CD14-positive monocyte (primary cell): ENCODE results near the gene NTM. TPM values are rescaled to one million over a fixed set of nuclear protein-coding genes. Genes with fewer than 3 reads are reported as not detected.

Experiments
- DNase-seq, 3 donors: peaks; one replicate each; pipeline ENCODE4 v3.0.0-alpha.2; 2011 to 2022
- H2AFZ ChIP-seq: 2 replicates; pipeline ENCODE4 v1.6.0; 2012; ENCODE audit warnings: mild to moderate bottlenecking, low read depth, low read length, inconsistent platforms; ENCODE audit not compliant: insufficient read depth, poor library complexity, severe bottlenecking
- H3K27ac ChIP-seq, 2 donors: 1 replicate in 1 of 2; 2 replicates in 1 of 2; pipeline ENCODE4 v1.5.1; 2012 to 2013; ENCODE audit warnings: low read length in 2 of 2, control low read depth in 1 of 2, inconsistent platforms in 1 of 2, low read depth in 1 of 2, mild to moderate bottlenecking in 1 of 2
- H3K27me3 ChIP-seq, 2 donors: one replicate each; pipeline versions ENCODE4 v1.6.0 to v1.6.1; 2011 to 2013; ENCODE audit warnings: low read length in 2 of 2; ENCODE audit not compliant: control insufficient read depth in 2 of 2, insufficient read depth in 2 of 2
- H3K36me3 ChIP-seq, 2 donors: replicated peaks in 1 of 2; 1 replicate in 1 of 2; 2 replicates in 1 of 2; pipeline versions ENCODE4 v1.5.1 to v1.6.1; 2012 to 2013; ENCODE audit warnings: low read length in 2 of 2, control low read depth in 1 of 2, inconsistent platforms in 1 of 2, mild to moderate bottlenecking in 1 of 2; ENCODE audit not compliant: insufficient read depth in 2 of 2, control insufficient read depth in 1 of 2
- H3K4me1 ChIP-seq, 2 donors: 1 replicate in 1 of 2; 2 replicates in 1 of 2; pipeline versions ENCODE4 v1.5.1 to v1.6.1; 2012 to 2013; ENCODE audit warnings: low read length in 2 of 2, control low read depth in 1 of 2, inconsistent platforms in 1 of 2, mild to moderate bottlenecking in 1 of 2, moderate library complexity in 1 of 2; ENCODE audit not compliant: insufficient read depth in 2 of 2, control insufficient read depth in 1 of 2
- H3K4me2 ChIP-seq: replicated peaks from 2 replicates; pipeline ENCODE3; 2012; ENCODE audit warnings: low read length, moderate library complexity, mild to moderate bottlenecking; ENCODE audit not compliant: poor library complexity, severe bottlenecking; ENCODE audit errors: extremely low read depth
- H3K4me3 ChIP-seq, 3 experiments: fragments of 200-600 bp in 1 of 3; sonication (generic) in 1 of 3; replicated peaks in 1 of 3; 1 replicate in 2 of 3; 2 replicates in 1 of 3; pipeline ENCODE4 v1.5.1; 2011 to 2013; ENCODE audit warnings: low read length in 3 of 3, mild to moderate bottlenecking in 3 of 3, control low read depth in 2 of 3, low read depth in 2 of 3, inconsistent platforms in 1 of 3, moderate library complexity in 1 of 3
- H3K79me2 ChIP-seq: 2 replicates; pipeline ENCODE4 v1.6.0; 2012; ENCODE audit warnings: mild to moderate bottlenecking, control low read depth, inconsistent platforms, low read length, moderate library complexity; ENCODE audit not compliant: insufficient read depth
- H3K9ac ChIP-seq: 2 replicates; pipeline ENCODE4 v1.6.0; 2017; ENCODE audit warnings: low read length, mild to moderate bottlenecking; ENCODE audit not compliant: insufficient read depth, poor library complexity, severe bottlenecking
- H3K9me3 ChIP-seq, 2 donors: replicated peaks in 1 of 2; 1 replicate in 1 of 2; 2 replicates in 1 of 2; pipeline versions ENCODE4 v1.5.1 to v1.6.1; 2012 to 2013; ENCODE audit warnings: low read length in 2 of 2, control low read depth in 1 of 2; ENCODE audit not compliant: control insufficient read depth in 1 of 2, insufficient read depth in 1 of 2
- H4K20me1 ChIP-seq: 2 replicates; pipeline ENCODE4 v1.6.0; 2012; ENCODE audit warnings: mild to moderate bottlenecking, low read length, control low read depth, moderate library complexity; ENCODE audit not compliant: insufficient read depth
- H3K27ac Mint-ChIP-seq, 7 donors: one replicate each; pipeline ENCODE4 v1.8.0; 2020; ENCODE audit warnings: mild to moderate bottlenecking in 7 of 7, mixed read lengths in 7 of 7, moderate library complexity in 6 of 7, inconsistent platforms in 2 of 7
- H3K27me3 Mint-ChIP-seq, 3 donors: one replicate each; pipeline ENCODE4 v1.8.0; 2021 to 2022; ENCODE audit warnings: low read depth in 3 of 3, mild to moderate bottlenecking in 3 of 3, mixed read lengths in 3 of 3, moderate library complexity in 3 of 3, inconsistent platforms in 1 of 3
- H3K36me3 Mint-ChIP-seq, 2 donors: one replicate each; pipeline ENCODE4 v1.8.0; 2020; ENCODE audit warnings: mixed read lengths in 2 of 2, inconsistent platforms in 1 of 2, mild to moderate bottlenecking in 1 of 2
- H3K4me1 Mint-ChIP-seq: one replicate; pipeline ENCODE4 v1.8.0; 2020; ENCODE audit warnings: mild to moderate bottlenecking, mixed read lengths
- H3K4me3 Mint-ChIP-seq, 2 donors: one replicate each; pipeline ENCODE4 v1.8.0; 2020; ENCODE audit warnings: mild to moderate bottlenecking in 2 of 2, mixed read lengths in 2 of 2, moderate library complexity in 1 of 2
- H3K9me3 Mint-ChIP-seq, 7 donors: one replicate each; pipeline ENCODE4 v1.8.0; 2020 to 2022; ENCODE audit warnings: mixed read lengths in 7 of 7, mild to moderate bottlenecking in 6 of 7, moderate library complexity in 6 of 7, inconsistent platforms in 2 of 7
- WGBS: methylation state at CpG from one replicate; pipeline ENCODE4 v1.1.5; 2013; ENCODE audit warnings: missing lambda C conversion rate; ENCODE audit not compliant: insufficient coverage; 5-methylcytosine and 5-hydroxymethylcytosine counted together
- intact Hi-C, 2 donors: fragments of 100-400 bp; cut with micrococcal nuclease; formaldehyde crosslinking; loops; one replicate each; pipeline versions ENCODE4 v1.15.0 to v1.15.1; 2023
- polyA plus RNA-seq, 3 donors: library from polyadenylated mRNA; depleted of rRNA in 1 of 3; unstranded in 2 of 3; stranded (reverse) in 1 of 3; fragments of 300-500 nt in 2 of 3; fragments of >200 nt in 1 of 3; fragmentation: Illumina TruSeq in 2 of 3; gene quantifications; 1 replicate in 2 of 3; 2 replicates in 1 of 3; pipeline ENCODE4 v1.2.3, GENCODE V29; 2012 to 2021
- TF ChIP-seq, protein P1 (sequence below): fragments of 200-600 bp; IDR thresholded peaks from one replicate; pipeline ENCODE4 v1.8.0; 2022; ENCODE audit warnings: antibody characterized with exemption, mild to moderate bottlenecking

NTM gene
- polyA plus RNA-seq, 3 donors: not detected

DNA sequence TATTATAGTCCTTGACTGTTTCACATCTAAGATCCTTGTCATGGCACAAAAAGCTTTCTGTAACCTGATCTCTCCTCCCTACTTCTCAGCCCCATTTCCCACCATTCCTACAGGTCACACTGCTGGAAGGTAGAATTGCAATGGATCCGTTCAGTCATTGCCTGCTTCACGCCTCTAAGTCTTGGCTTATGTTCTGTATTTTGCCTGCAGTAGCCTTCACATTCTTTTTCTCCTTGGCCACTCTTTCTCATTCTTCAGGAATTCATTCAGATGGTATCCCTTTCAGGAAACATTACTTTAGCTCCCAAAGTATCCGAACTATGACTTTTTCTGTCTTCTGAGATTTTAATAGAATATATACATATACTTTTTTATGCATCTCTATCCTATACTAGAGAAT is 731.5 kb downstream of the NTM start:
- DNase-seq: no peak
- Histone ChIP-seq H3K4me1 (peaks cover 0 to 14% of the 10 kb centered on the region in 2 donors), H3K9me3 (no peaks in the 10 kb centered on the region), H4K20me1 (no peaks in the 10 kb centered on the region), H3K4me2 (no peak overlapping the region), H3K9ac (no peak overlapping the region), H3K27ac (no peak overlapping the region), H3K36me3 (no peaks in the 10 kb centered on the region), H3K4me3 (no peak overlapping the region), H3K27me3 (no peaks in the 10 kb centered on the region), H3K79me2 (no peaks in the 10 kb centered on the region), H2AFZ (no peak overlapping the region)
- TF ChIP-seq, protein P1, sequence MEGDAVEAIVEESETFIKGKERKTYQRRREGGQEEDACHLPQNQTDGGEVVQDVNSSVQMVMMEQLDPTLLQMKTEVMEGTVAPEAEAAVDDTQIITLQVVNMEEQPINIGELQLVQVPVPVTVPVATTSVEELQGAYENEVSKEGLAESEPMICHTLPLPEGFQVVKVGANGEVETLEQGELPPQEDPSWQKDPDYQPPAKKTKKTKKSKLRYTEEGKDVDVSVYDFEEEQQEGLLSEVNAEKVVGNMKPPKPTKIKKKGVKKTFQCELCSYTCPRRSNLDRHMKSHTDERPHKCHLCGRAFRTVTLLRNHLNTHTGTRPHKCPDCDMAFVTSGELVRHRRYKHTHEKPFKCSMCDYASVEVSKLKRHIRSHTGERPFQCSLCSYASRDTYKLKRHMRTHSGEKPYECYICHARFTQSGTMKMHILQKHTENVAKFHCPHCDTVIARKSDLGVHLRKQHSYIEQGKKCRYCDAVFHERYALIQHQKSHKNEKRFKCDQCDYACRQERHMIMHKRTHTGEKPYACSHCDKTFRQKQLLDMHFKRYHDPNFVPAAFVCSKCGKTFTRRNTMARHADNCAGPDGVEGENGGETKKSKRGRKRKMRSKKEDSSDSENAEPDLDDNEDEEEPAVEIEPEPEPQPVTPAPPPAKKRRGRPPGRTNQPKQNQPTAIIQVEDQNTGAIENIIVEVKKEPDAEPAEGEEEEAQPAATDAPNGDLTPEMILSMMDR: no peak
- WGBS: 80% methylated on average over 1 of the region's 3 CpGs
- peaks cover 10% of the 10 kb centered on the region for H3K4me1 Mint-ChIP-seq
- H3K4me3 Mint-ChIP-seq: no peak overlapping the region
- peaks cover 0 to 12% (median 2%) of the 10 kb centered on the region in 7 donors for H3K9me3 Mint-ChIP-seq
- intact Hi-C loops: no loop called here
- H3K36me3 Mint-ChIP-seq: no peaks in the 10 kb centered on the region
- H3K27me3 Mint-ChIP-seq: peaks cover 0 to 8% (median 4%) of the 10 kb centered on the region in 3 donors
- H3K27ac Mint-ChIP-seq: no peak overlapping the region

DNA sequence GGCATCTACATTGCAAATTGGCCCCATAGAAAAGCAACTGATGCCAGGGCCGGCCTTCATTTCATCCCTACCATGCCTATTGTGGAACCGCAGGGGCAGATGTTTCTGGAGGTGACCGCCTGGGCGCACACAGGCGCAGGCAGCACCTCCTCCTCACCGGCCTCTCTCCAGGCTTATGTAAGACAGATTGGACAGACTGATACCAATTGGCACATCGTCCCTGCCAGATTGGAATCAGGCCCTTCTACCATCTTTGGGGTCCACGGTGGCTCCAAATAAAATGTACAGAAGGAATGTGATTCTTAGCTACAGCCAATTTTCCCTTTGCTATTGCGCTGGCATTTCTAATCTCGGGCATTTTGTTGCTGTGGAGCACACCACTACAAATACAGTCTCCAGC is 732.6 kb downstream of the NTM start:
- no peak overlapping the region for H3K4me3 Mint-ChIP-seq
- no peaks in the 10 kb centered on the region for H3K9me3 ChIP-seq
- whole genome bisulfite sequencing: 90% methylated on average over 7 of the region's 10 CpGs
- no peaks in the 10 kb centered on the region for H3K27me3 ChIP-seq
- no peaks in the 10 kb centered on the region for H3K36me3 ChIP-seq
- no peak for DNase-seq
- H3K27ac ChIP-seq: no peak overlapping the region
- no peak overlapping the region for H3K27ac Mint-ChIP-seq
- TF ChIP-seq, protein P1: no peak
- H4K20me1 ChIP-seq: no peaks in the 10 kb centered on the region
- H3K27me3 Mint-ChIP-seq: peaks cover 0 to 8% (median 4%) of the 10 kb centered on the region in 3 donors
- peaks cover 10% of the 10 kb centered on the region for H3K4me1 Mint-ChIP-seq
- intact Hi-C loops: no loop called here
- peaks cover 0 to 12% (median 0%) of the 10 kb centered on the region in 7 donors for H3K9me3 Mint-ChIP-seq
- no peak overlapping the region for H3K9ac ChIP-seq
- no peak overlapping the region for H3K4me2 ChIP-seq
- no peak overlapping the region for H2AFZ ChIP-seq
- peaks cover 0 to 14% of the 10 kb centered on the region in 2 donors for H3K4me1 ChIP-seq
- H3K36me3 Mint-ChIP-seq: no peaks in the 10 kb centered on the region
- H3K4me3 ChIP-seq: no peak overlapping the region
- H3K79me2 ChIP-seq: no peaks in the 10 kb centered on the region
